ENCODE data around the gene PGGHG. TPM values are rescaled to one million over a fixed set of nuclear protein-coding genes. Genes with fewer than 3 reads are reported as not detected.
"Not testable (repeated sequence)": the region's sequence is repeated elsewhere in the genome, so short reads cannot be mapped to it uniquely, and the experiment has no call there.

The PGGHG gene
- total RNA-seq, 2 experiments from 2014 or later: 99.6 to 101 TPM

DNA sequence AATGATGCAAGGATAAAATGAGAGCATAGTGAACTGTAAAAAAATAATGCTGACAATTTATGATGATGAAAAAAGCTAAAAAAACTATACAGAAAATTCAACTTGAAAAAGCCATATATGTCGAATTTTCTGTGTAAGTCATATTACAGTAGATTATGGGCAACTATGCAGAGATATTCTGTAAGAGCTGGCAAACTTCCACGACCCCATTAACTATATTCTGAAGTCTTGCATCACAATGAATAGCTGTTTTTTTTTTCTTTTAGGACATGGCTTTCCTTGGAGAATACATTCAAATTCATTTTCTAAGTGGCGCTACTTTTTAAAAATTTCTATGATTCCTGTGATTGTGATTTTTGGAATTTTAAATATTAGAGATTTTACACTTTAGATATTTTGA lies 33.8 kb upstream of the PGGHG start:
- intact Hi-C loops (cut with micrococcal nuclease): no loop called here
- H3K4me1 Mint-ChIP-seq (ENCODE audit: low read depth): peaks cover 8% of the 10 kb centered on the region
- CTCF ChIA-PET: no interaction called here

DNA sequence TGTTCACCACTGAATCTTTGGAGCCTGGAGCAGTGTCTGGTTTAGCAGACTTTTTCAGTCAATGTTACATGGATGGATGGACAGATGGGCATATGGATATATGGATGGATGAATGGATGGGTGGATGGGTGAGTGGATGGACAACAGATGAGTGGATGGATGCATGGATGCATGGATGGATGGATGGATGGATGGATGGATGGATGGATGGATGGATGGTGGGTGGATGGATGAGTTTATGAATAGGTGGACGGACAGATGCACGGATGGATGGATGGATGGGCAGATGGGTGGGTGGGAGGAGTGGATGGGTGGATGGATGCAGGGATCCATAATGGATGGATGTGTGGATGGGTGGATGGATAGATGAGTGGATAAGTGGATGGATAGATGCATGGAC lies 33.1 kb upstream of the PGGHG start:
- no peak overlapping the region for H3K4me3 Mint-ChIP-seq
- DNase-seq: no peak
- H3K9me3 Mint-ChIP-seq: no peaks in the 10 kb centered on the region
- peaks cover 3% of the 10 kb centered on the region for H3K4me1 Mint-ChIP-seq (ENCODE audit: low read depth)
- intact Hi-C loops (cut with micrococcal nuclease): no loop called here
- H3K27ac Mint-ChIP-seq: no peak overlapping the region
- peaks cover 15% of the 10 kb centered on the region for H3K36me3 Mint-ChIP-seq (ENCODE audit: low read depth)
- CTCF ChIA-PET: no interaction called here
- no peaks in the 10 kb centered on the region for H3K27me3 Mint-ChIP-seq (ENCODE audit: low read depth)

More for the DNA sequence above, 33.8 kb upstream of the PGGHG start:
- Mint-ChIP-seq H3K27me3 (ENCODE audit: low read depth) (no peaks in the 10 kb centered on the region), H3K4me3 (no peak overlapping the region), H3K27ac (no peak overlapping the region), H3K36me3 (ENCODE audit: low read depth) (peaks cover 20% of the 10 kb centered on the region), H3K9me3 (no peaks in the 10 kb centered on the region)
- DNase-seq: no peak

DNA sequence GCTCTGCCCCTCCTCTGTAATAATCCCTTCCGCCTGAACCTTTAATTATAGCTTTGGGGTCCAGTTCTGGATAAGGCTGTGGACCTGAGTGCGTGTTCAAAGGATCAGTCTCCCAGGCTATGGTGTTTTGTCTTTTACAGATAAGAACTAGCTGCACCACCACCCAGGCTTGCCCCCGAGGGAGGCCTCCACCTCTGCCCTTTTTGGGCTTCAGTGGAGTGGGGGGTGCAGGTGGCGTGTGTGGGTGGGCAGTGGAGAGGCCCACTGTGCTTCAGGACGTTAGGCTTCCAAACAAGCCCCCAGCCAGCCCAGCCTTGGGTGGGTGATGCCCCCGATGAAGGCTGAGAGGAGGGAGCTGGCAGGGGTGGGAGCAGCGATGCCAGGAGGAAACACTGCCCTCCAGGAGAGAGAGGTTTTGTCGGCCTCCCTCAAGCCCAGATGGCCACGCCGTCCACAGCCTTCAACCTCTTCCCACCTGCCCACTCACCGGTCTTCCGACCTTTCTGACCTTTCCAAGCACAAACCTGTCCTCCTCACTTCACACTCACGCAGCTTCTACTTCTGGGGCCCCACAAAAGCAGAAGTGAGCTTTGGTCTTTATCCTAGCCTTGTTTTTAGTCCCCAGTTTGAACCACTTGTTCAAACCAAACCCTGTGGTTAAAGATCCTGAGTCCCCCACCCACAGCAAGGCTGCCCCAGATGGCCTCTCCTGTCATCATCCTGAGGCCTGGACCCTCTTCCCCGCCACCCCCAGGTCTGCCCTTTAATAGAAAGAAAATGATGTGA lies 31.8 kb upstream of the PGGHG start:
- Mint-ChIP-seq H3K9me3 (no peaks in the 10 kb centered on the region), H3K27ac (no peak overlapping the region), H3K36me3 (ENCODE audit: low read depth) (peaks cover 9% of the 10 kb centered on the region), H3K4me1 (ENCODE audit: low read depth) (no peaks in the 10 kb centered on the region), H3K27me3 (ENCODE audit: low read depth) (no peaks in the 10 kb centered on the region), H3K4me3 (no peak overlapping the region)
- intact Hi-C loops (cut with micrococcal nuclease): no loop called here
- CTCF ChIA-PET: no interaction called here
- no peak for DNase-seq

DNA sequence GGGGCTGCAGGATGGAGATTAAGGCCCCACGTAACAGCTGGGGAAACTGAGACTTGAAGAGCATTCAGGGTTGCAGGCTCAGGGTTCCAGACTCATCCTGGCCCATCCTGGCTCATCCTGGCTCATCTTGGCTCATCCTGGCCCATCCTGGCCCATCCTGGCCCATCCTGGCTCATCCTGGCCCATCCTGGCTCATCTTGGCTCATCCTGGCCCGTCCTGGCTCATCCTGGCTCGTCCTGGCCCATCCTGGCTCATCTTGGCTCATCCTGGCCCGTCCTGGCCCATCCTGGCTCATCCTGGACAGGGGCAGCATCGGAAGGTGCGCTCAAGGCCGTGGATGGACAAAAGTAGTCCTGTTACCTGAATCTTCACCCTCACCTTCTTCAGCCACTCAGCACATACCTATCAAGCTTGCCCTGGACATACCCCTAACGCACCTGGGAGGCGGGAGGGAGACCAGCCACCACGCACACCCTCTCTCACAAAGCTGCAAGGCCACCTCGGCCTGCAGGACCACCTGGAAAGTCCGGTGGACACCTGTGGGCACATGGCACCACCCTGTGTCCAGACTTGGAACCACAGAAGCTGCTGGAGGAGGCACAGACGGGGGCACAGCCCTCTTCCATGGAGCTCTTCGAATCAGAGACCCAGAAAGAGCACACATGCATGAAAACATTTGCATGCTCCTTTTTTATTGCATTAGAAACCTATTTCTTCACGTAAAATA lies 31.0 kb upstream of the PGGHG start:
- no peak for DNase-seq
- H3K4me1 Mint-ChIP-seq (ENCODE audit: low read depth): no peaks in the 10 kb centered on the region
- intact Hi-C loops (cut with micrococcal nuclease): no loop called here
- H3K9me3 Mint-ChIP-seq: no peaks in the 10 kb centered on the region
- no peak overlapping the region for H3K4me3 Mint-ChIP-seq
- CTCF ChIA-PET: interaction anchor here (1.1 kb wide), 2 partner anchors 48 to 81 kb away, joined by 3 to 6 read pairs; no protein-coding TSS in a partner anchor
- no peaks in the 10 kb centered on the region for H3K27me3 Mint-ChIP-seq (ENCODE audit: low read depth)
- H3K27ac Mint-ChIP-seq: no peak overlapping the region
- H3K36me3 Mint-ChIP-seq (ENCODE audit: low read depth): peaks cover 1% of the 10 kb centered on the region

DNA sequence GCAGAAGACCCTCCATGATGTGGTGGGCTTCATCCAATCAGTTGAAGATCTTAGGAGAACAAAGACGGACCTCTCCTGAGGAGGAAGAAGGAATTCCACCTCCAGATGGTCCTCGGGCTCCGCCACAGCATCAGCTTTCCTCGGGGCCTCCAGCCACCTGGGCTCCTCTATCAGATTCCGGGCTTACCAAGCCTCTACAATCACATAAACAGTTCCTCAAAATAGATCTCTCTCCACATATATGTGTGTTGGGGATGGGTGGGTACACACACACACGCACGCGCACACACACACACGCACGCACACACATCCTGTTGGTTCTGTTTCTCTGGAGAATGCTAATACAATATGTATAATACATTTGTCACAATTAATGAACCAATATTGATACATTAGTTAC lies 29.5 kb upstream of the PGGHG start:
- CTCF ChIA-PET: interaction anchor here (2.0 kb wide), 1 partner anchor 9 kb away, joined by 12 read pairs; no protein-coding TSS in a partner anchor
- Mint-ChIP-seq H3K27me3 (ENCODE audit: low read depth) (no peaks in the 10 kb centered on the region), H3K4me3 (no peak overlapping the region), H3K4me1 (ENCODE audit: low read depth) (no peaks in the 10 kb centered on the region), H3K9me3 (no peaks in the 10 kb centered on the region), H3K36me3 (ENCODE audit: low read depth) (no peaks in the 10 kb centered on the region), H3K27ac (no peak overlapping the region)
- DNase-seq: no peak
- intact Hi-C loops (cut with micrococcal nuclease): no loop called here

DNA sequence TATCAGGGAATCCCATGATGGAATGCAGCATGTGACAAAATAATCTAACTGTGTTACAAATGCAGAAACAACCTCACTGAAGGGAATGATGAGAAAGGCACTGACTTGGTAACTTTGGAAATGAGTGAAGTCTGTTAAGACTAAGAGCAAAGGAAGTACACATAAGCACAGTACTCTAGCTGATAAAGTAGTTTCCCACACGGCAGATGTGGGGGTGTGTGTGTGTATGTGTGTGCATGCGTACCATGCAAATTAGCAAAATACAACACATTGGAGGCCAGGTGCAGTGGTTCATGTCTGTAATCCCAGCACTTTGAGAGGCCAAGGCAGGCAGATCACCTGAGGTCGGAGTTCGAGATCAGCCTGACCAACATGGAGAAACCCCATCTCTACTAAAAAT lies 27.3 kb upstream of the PGGHG start:
- CTCF ChIA-PET: interaction anchor here (0.7 to 2.0 kb wide), 3 partner anchors 8 to 44 kb away, joined by 3 to 6 read pairs (median 4); no protein-coding TSS in a partner anchor

DNA sequence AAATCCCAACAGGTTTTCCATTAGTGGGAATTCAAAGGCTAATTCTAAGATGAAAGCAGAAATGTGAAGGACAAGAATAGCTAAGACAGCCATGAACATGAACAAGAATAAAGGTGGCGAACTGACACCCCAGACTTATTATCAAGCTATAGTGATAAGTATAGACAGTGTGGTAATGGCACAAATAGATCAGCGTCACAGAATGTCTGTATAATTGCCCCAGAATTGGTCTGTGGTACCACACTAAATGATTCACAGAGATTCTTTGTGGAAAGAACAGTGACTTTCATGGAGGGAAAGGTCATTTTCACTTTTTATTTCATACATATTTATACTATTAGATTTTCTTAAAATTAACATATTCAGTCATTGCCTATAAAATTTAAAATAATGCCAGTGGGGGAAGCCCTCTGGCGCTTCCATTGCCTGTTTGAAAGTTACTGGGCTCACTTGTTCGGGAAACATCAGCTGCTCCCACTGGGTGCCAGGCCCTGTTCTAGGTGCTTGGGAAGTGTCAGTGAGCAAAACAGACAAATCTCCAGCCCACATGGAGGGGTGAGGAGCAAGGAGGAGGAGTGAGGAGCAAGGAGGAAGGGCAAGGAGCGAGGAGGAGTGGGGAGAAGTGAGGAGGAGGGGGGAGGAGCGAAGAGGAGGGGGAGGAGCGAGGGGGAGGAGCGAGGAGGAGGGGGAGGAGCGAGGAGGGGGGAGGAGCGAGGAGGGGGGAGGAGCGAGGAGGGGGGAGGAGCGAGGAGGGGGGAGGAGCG lies 22.1 kb upstream of the PGGHG start:
- Mint-ChIP-seq H3K9me3 (no peaks in the 10 kb centered on the region), H3K27ac (peak overlapping the region; percentile 79), H3K4me3 (peak overlapping the region; percentile 72), H3K36me3 (ENCODE audit: low read depth) (no peaks in the 10 kb centered on the region), H3K27me3 (ENCODE audit: low read depth) (no peaks in the 10 kb centered on the region), H3K4me1 (ENCODE audit: low read depth) (peaks cover 36% of the 10 kb centered on the region)
- CTCF ChIA-PET: interaction anchor here (1.0 to 4.2 kb wide), 5 partner anchors 11 to 182 kb away, joined by 4 to 28 read pairs (median 6); partner anchors contain the start of gene NLRP6
- DNase-seq: no peak
- intact Hi-C loops (cut with micrococcal nuclease): loop anchor here (5.0 kb wide), 1 partner anchor 430 kb away; the partner anchor contains the start of genes DEAF1 and TMEM80

More for the DNA sequence above, 27.3 kb upstream of the PGGHG start:
- H3K9me3 Mint-ChIP-seq: no peaks in the 10 kb centered on the region
- no peak for DNase-seq
- intact Hi-C loops (cut with micrococcal nuclease): no loop called here
- H3K36me3 Mint-ChIP-seq (ENCODE audit: low read depth): no peaks in the 10 kb centered on the region
- no peak overlapping the region for H3K4me3 Mint-ChIP-seq
- peaks cover 4% of the 10 kb centered on the region for H3K4me1 Mint-ChIP-seq (ENCODE audit: low read depth)
- no peaks in the 10 kb centered on the region for H3K27me3 Mint-ChIP-seq (ENCODE audit: low read depth)
- no peak overlapping the region for H3K27ac Mint-ChIP-seq

DNA sequence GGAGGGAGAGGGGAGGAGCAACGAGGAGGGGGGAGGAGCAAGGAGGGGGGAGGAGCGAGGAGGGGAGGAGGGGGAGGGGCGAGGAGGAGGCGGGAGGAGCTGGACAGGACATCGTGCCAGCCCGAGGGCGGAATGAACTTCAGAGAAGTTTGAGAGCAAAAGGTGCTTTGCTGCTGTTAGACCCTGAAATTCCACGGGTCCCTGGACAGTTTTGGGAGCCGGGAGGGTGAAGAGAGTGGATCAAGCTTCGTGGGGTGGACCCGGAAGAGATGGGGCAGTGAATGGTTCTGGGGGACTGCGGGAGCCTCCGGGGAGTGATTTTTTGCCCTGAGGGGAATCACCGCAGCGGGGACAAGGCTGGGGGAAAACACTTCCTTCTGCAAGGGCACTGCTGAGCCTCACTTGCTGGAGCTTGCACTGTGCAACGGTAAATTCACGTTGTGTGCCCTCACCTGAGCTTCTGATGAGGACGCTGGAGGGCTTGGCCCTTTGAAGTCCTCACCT lies 21.4 kb upstream of the PGGHG start:
- Mint-ChIP-seq H3K36me3 (ENCODE audit: low read depth) (no peaks in the 10 kb centered on the region), H3K4me3 (peak overlapping the region; percentile 89), H3K27me3 (ENCODE audit: low read depth) (no peaks in the 10 kb centered on the region), H3K4me1 (ENCODE audit: low read depth) (peaks cover 36% of the 10 kb centered on the region), H3K27ac (peak overlapping the region; percentile 99), H3K9me3 (no peaks in the 10 kb centered on the region)
- peak; percentile 78 for DNase-seq
- CTCF ChIA-PET: interaction anchor here (0.5 to 4.2 kb wide), 8 partner anchors 10 to 478 kb away, joined by 3 to 28 read pairs (median 5); partner anchors contain the start of gene NLRP6
- intact Hi-C loops (cut with micrococcal nuclease): loop anchor here (5.0 kb wide), 1 partner anchor 430 kb away; the partner anchor contains the start of genes DEAF1 and TMEM80

DNA sequence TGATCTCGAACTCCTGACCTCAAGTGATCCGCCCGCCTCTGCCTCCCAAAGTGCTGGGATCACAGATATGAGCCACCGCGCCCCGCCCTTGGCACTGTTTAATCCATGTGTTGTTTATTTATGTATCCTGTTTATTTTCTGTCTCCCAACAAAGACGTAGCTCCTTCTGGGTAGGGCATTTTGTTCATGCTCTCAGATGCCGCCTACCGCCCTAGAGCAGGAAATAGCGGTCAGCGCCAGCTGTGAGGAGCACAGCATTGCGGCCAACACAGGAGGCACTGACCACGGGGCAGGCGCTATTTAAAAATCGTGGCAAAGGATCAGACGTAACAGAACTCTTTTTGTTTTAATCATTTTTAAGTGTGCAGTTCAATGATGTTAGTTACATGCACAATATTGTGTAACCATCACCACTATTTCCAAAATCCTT lies 20.2 kb upstream of the PGGHG start:
- H3K36me3 Mint-ChIP-seq (ENCODE audit: low read depth); H3K9me3 Mint-ChIP-seq; H3K27me3 Mint-ChIP-seq (ENCODE audit: low read depth): not testable (repeated sequence)
- intact Hi-C loops (cut with micrococcal nuclease): loop anchor here (1.0 to 5.0 kb wide), 11 partner anchors 18 to 429 kb away; partner anchors contain the start of genes BET1L, DEAF1, IFITM1 and PSMD13
- DNase-seq: peak; percentile 74
- H3K4me3 Mint-ChIP-seq: peak overlapping the region; percentile 89
- peak overlapping the region; percentile 99 for H3K27ac Mint-ChIP-seq
- H3K4me1 Mint-ChIP-seq (ENCODE audit: low read depth): peaks cover 36% of the 10 kb centered on the region
- CTCF ChIA-PET: interaction anchor here (0.8 to 4.2 kb wide), 7 partner anchors 9 to 87 kb away, joined by 3 to 28 read pairs (median 4); partner anchors contain the start of gene NLRP6

DNA sequence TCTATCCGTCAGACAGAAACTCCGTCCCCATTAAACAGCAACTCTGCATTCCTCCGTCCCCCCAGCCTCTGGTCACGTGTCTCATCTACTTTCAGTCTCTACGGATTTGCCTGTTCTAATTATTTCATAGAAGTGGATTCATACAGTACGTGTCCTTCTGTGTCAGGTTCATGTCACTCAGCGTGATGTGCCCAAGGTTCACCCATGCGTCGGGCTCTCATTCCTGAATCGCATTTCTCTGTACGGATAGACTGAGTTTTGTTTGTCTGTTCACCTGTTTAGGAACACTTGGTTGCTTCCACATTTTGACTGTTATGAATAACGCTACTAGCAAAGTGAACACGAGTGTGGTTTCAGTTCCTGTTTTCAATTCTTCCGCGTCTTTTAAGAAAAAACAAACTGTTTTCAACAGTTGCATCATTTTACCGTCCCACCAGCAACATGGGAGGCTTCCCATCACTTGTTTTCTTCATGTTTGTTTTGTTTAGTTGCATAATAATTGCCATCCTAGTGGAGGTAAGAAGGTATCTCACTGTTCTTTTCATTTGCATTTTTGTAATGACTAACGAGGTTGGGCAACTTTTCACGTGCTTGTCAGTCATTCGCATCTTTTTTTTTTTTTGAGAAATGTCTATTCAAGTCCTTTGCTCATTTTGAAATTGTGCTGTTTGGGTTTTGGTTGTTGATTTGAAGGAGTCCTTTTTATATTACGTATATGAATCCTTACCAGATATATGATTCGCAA lies 19.6 kb upstream of the PGGHG start:
- no peaks in the 10 kb centered on the region for H3K27me3 Mint-ChIP-seq (ENCODE audit: low read depth)
- peak overlapping the region; percentile 89 for H3K4me3 Mint-ChIP-seq
- peak overlapping the region; percentile 99 for H3K27ac Mint-ChIP-seq
- H3K36me3 Mint-ChIP-seq (ENCODE audit: low read depth): no peaks in the 10 kb centered on the region
- peaks cover 36% of the 10 kb centered on the region for H3K4me1 Mint-ChIP-seq (ENCODE audit: low read depth)
- CTCF ChIA-PET: interaction anchor here (0.9 to 4.2 kb wide), 5 partner anchors 13 to 86 kb away, joined by 4 to 28 read pairs (median 6); no protein-coding TSS in a partner anchor
- H3K9me3 Mint-ChIP-seq: no peaks in the 10 kb centered on the region
- intact Hi-C loops (cut with micrococcal nuclease): loop anchor here (1.0 to 5.0 kb wide), 11 partner anchors 18 to 428 kb away; partner anchors contain the start of genes BET1L, DEAF1, IFITM1 and PSMD13
- DNase-seq: peak; percentile 80

Measured in activated naive CD4-positive, alpha-beta T cell treated with anti-CD3 and anti-CD28 coated beads for 36 hours (primary cell).